Measurements from ENCODE around the gene FAXDC2.

DNA sequence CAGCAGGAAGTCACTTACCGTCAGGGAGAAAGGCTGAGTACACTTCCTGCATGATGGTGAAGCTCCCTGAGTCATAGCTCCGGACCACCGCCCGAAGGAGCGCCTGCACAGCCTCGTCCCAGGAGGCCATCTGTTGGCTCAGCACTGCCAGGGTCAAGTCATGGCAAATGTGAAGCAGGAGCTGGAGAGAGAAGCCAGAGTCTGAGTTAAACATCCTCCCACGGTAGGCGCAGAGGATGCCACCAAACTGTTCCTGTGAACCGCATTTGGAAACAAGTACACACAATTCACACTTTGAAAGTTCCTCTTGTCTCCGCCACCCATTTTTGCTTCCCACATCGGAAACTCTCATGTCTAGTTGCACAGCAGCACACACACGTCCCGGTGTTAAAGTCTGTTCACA, 42.0 kb upstream of the FAXDC2 start:
- TF ChIP-seq EP300 (IDR thresholded peaks at IDR 0.05): no peak
- TF ChIP-seq, protein P1, sequence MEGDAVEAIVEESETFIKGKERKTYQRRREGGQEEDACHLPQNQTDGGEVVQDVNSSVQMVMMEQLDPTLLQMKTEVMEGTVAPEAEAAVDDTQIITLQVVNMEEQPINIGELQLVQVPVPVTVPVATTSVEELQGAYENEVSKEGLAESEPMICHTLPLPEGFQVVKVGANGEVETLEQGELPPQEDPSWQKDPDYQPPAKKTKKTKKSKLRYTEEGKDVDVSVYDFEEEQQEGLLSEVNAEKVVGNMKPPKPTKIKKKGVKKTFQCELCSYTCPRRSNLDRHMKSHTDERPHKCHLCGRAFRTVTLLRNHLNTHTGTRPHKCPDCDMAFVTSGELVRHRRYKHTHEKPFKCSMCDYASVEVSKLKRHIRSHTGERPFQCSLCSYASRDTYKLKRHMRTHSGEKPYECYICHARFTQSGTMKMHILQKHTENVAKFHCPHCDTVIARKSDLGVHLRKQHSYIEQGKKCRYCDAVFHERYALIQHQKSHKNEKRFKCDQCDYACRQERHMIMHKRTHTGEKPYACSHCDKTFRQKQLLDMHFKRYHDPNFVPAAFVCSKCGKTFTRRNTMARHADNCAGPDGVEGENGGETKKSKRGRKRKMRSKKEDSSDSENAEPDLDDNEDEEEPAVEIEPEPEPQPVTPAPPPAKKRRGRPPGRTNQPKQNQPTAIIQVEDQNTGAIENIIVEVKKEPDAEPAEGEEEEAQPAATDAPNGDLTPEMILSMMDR (IDR thresholded peaks at IDR 0.05): no peak
- no peak for TF ChIP-seq POLR2A (IDR thresholded peaks at IDR 0.05)

All from ovary (tissue), 3 donors.